Measurements from ENCODE around the gene SPSB3. TPM values are rescaled to one million over a fixed set of nuclear protein-coding genes. Genes with fewer than 3 reads are reported as not detected.
A peak's percentile ranks its signal among the peaks of the same experiment; 100 is the strongest.

The SPSB3 gene
- 35.3 and 54.2 TPM in 2 replicates for total RNA-seq

GRCh38 chr16:1782408-1783264 lies at the start of gene SPSB3, which contains the start of gene NUBP2:
SPSB3 (minus strand) TSS chr16:1782571; CDS start chr16:1781483, 1,088 bp downstream.
NUBP2 (plus strand) TSS chr16:1782960; CDS start chr16:1783021, 61 bp downstream.
- DNase-seq (ENCODE audit: low read depth in 2 of 2), result peak; percentile 100

GRCh38 chr16:1831186-1832075 lies 49.1 kb upstream of the SPSB3 start:
- no peak for DNase-seq (ENCODE audit: low read depth in 2 of 2)

GRCh38 chr16:1830213-1830612 lies 47.8 kb upstream of the SPSB3 start:
- no peak for DNase-seq (ENCODE audit: low read depth in 2 of 2)

- DNase-seq (ENCODE audit: low read depth in 2 of 2), result no peak
These were observed 46.5 kb upstream of the SPSB3 start for GRCh38 chr16:1828645-1829410.

- DNase-seq (ENCODE audit: low read depth in 2 of 2), result peak; percentile 91 to 98
These were observed 44.6 kb upstream of the SPSB3 start, which contains the start of the genes FAHD1 and HAGH for GRCh38 chr16:1826691-1827573. FAHD1 (plus strand) TSS chr16:1827206; CDS start chr16:1827239, 33 bp downstream. HAGH (minus strand) TSS chr16:1826825; CDS start chr16:1826787, 38 bp downstream.

- peak; percentile 30 to 82 for DNase-seq (ENCODE audit: low read depth in 2 of 2)
These were observed 43.7 kb upstream of the SPSB3 start for GRCh38 chr16:1825864-1826690.

GRCh38 chr16:1825381-1825863 lies 43.1 kb upstream of the SPSB3 start:
- DNase-seq (ENCODE audit: low read depth in 2 of 2), result no peak

GRCh38 chr16:1823821-1824220 lies 41.5 kb upstream of the SPSB3 start:
- DNase-seq (ENCODE audit: low read depth in 2 of 2), result peak in 1 of 2 donors; percentile 74

GRCh38 chr16:1822801-1823200 lies 40.4 kb upstream of the SPSB3 start:
- DNase-seq (ENCODE audit: low read depth in 2 of 2), result no peak

- no peak for DNase-seq (ENCODE audit: low read depth in 2 of 2)
These were observed 39.7 kb upstream of the SPSB3 start for GRCh38 chr16:1821861-1822611.

- DNase-seq (ENCODE audit: low read depth in 2 of 2), result no peak
These were observed 38.5 kb upstream of the SPSB3 start for GRCh38 chr16:1820946-1821290.

- no peak for DNase-seq (ENCODE audit: low read depth in 2 of 2)
These were observed 38.0 kb upstream of the SPSB3 start for GRCh38 chr16:1820096-1820945.

GRCh38 chr16:1819611-1820010 lies 37.2 kb upstream of the SPSB3 start:
- DNase-seq (ENCODE audit: low read depth in 2 of 2), result no peak

GRCh38 chr16:1818873-1819525 lies 36.6 kb upstream of the SPSB3 start:
- DNase-seq (ENCODE audit: low read depth in 2 of 2), result no peak

GRCh38 chr16:1818204-1818872 lies 36.0 kb upstream of the SPSB3 start:
- DNase-seq (ENCODE audit: low read depth in 2 of 2), result no peak

GRCh38 chr16:1817716-1818115 lies 35.3 kb upstream of the SPSB3 start:
- DNase-seq (ENCODE audit: low read depth in 2 of 2), result no peak

- no peak for DNase-seq (ENCODE audit: low read depth in 2 of 2)
These were observed 34.9 kb upstream of the SPSB3 start for GRCh38 chr16:1817276-1817589.

All from dermis microvascular lymphatic vessel endothelial cell (primary cell).